Chondrocyte (in vitro differentiated cells): ENCODE data around the gene USP6NL. TPM values are rescaled to one million over a fixed set of nuclear protein-coding genes. Genes with fewer than 3 reads are reported as not detected.

Experiments
- DNase-seq: peaks from one replicate; pipeline ENCODE4 v3.0.0; 2021; ENCODE audit warnings: mixed read lengths, low spot score
- H3K27ac Mint-ChIP-seq: one replicate; pipeline ENCODE4 v1.8.0; 2021; ENCODE audit warnings: mild to moderate bottlenecking, moderate library complexity, mixed read lengths; ENCODE audit not compliant: unreplicated experiment
- H3K27me3 Mint-ChIP-seq: 2 replicates; pipeline ENCODE4 v1.8.0; 2021; ENCODE audit warnings: low read depth, mixed read lengths
- H3K36me3 Mint-ChIP-seq: 2 replicates; pipeline ENCODE4 v1.8.0; 2021; ENCODE audit warnings: low read depth, mixed read lengths
- H3K4me1 Mint-ChIP-seq: 2 replicates; pipeline ENCODE4 v1.8.0; 2021; ENCODE audit warnings: low read depth, mild to moderate bottlenecking, mixed read lengths
- H3K4me3 Mint-ChIP-seq: one replicate; pipeline ENCODE4 v1.8.0; 2021; ENCODE audit warnings: mild to moderate bottlenecking, moderate library complexity, mixed read lengths; ENCODE audit not compliant: unreplicated experiment
- H3K9me3 Mint-ChIP-seq: 2 replicates; pipeline ENCODE4 v1.8.0; 2021; ENCODE audit warnings: low read depth, mixed read lengths
- total RNA-seq: library from RNA; stranded (reverse); gene quantifications from 3 replicates; pipeline ENCODE4 v1.2.1, GENCODE V29; 2021
- TF ChIP-seq, protein P1 (sequence below): fragments of 200-600 bp; sonication (generic); IDR thresholded peaks from 2 replicates; pipeline ENCODE4 v1.5.0; 2021; ENCODE audit warnings: antibody characterized with exemption, mild to moderate bottlenecking, moderate library complexity

USP6NL gene
- total RNA-seq, 1 donor from 2014 or later, result 12.3 TPM

GRCh38 chr10:11615396-11615795, 3.9 kb upstream of the USP6NL start:
- Mint-ChIP-seq H3K27ac (no peak overlapping the region), H3K4me3 (no peak overlapping the region)

GRCh38 chr10:11612021-11613001, 861 bp upstream of the USP6NL start:
- DNase-seq, result no peak
- TF ChIP-seq, protein P1, sequence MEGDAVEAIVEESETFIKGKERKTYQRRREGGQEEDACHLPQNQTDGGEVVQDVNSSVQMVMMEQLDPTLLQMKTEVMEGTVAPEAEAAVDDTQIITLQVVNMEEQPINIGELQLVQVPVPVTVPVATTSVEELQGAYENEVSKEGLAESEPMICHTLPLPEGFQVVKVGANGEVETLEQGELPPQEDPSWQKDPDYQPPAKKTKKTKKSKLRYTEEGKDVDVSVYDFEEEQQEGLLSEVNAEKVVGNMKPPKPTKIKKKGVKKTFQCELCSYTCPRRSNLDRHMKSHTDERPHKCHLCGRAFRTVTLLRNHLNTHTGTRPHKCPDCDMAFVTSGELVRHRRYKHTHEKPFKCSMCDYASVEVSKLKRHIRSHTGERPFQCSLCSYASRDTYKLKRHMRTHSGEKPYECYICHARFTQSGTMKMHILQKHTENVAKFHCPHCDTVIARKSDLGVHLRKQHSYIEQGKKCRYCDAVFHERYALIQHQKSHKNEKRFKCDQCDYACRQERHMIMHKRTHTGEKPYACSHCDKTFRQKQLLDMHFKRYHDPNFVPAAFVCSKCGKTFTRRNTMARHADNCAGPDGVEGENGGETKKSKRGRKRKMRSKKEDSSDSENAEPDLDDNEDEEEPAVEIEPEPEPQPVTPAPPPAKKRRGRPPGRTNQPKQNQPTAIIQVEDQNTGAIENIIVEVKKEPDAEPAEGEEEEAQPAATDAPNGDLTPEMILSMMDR, result no peak
- H3K4me1 Mint-ChIP-seq, result peaks cover 22% of the 10 kb centered on the region
- H3K36me3 Mint-ChIP-seq, result no peaks in the 10 kb centered on the region
- peak overlapping the region; percentile 51 for H3K27ac Mint-ChIP-seq
- peak overlapping the region; percentile 69 for H3K4me3 Mint-ChIP-seq
- H3K27me3 Mint-ChIP-seq, result no peaks in the 10 kb centered on the region
- H3K9me3 Mint-ChIP-seq, result peaks cover 2% of the 10 kb centered on the region

More at GRCh38 chr10:11615396-11615795, 3.9 kb upstream of the USP6NL start:
- H3K4me1 Mint-ChIP-seq, result peaks cover 8% of the 10 kb centered on the region
- DNase-seq, result no peak
- TF ChIP-seq, protein P1, result no peak
- peaks cover 3% of the 10 kb centered on the region for H3K9me3 Mint-ChIP-seq
- no peaks in the 10 kb centered on the region for H3K27me3 Mint-ChIP-seq
- no peaks in the 10 kb centered on the region for H3K36me3 Mint-ChIP-seq

DNA sequence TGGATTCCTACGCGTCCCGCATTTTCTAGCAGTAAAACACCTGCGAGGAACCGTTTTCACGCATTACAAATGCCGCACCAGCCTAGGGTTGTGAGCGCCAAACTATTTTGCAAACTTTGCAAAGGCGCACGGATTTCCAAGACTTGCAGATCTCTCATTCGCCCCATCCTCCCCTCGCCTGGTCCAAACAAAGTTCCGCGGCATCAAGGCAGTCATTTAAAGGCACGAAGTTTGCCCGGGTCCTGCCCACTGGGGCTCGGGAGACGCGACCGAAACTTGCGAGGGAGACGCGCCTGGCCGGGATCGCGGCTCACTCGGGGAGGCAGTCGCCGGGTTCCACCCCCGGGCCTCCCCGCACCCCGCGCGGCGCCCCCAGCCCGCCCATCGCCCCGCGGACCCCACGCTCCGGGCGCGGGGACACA, 613 bp downstream of the USP6NL start:
- Mint-ChIP-seq H3K9me3 (no peaks in the 10 kb centered on the region), H3K27ac (peak overlapping the region; percentile 51), H3K27me3 (no peaks in the 10 kb centered on the region), H3K36me3 (no peaks in the 10 kb centered on the region), H3K4me3 (peak overlapping the region; percentile 87), H3K4me1 (peaks cover 22% of the 10 kb centered on the region)
- no peak for DNase-seq
- TF ChIP-seq, protein P1, result no peak

DNA sequence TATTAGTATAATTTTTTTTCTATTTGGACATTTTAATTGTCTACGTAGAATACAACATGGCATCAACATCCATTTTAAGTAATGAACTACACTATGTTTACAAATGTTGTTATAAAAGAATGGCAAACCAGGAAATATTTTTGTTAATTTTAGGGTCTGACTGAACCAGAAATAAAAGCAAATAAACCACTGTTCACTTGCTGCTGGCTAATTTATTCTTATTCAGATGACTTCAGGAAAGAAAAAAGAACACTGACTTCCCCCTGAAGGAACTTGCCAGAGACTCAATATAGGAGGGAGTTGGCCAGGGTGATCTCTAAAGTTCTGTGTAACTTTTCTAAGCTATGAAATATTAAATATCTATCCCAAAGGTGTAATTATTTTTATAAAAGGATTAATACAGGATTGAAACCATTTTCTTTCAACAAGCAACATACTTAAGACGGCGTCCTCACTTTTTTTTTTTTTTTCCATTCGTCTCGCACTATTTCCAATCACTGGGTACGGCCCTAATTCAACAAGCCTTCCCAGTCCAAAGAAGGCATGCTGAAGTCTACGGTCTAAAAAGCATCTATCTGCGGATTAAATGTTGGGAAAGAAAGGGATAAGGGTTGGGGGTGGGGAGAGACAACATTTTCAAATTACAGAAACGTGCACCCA, 1.2 kb downstream of the USP6NL start:
- Mint-ChIP-seq H3K36me3 (no peaks in the 10 kb centered on the region), H3K27ac (peak overlapping the region; percentile 57), H3K4me3 (peak overlapping the region; percentile 87), H3K27me3 (no peaks in the 10 kb centered on the region), H3K9me3 (no peaks in the 10 kb centered on the region), H3K4me1 (peaks cover 22% of the 10 kb centered on the region)
- TF ChIP-seq, protein P1, result no peak
- no peak for DNase-seq

GRCh38 chr10:11609492-11610093, 1.9 kb downstream of the USP6NL start:
- Mint-ChIP-seq H3K36me3 (no peaks in the 10 kb centered on the region), H3K4me3 (no peak overlapping the region), H3K9me3 (no peaks in the 10 kb centered on the region), H3K27ac (no peak overlapping the region), H3K4me1 (peaks cover 22% of the 10 kb centered on the region), H3K27me3 (no peaks in the 10 kb centered on the region)
- DNase-seq, result no peak
- TF ChIP-seq, protein P1, result no peak
